Endothelial cell of hepatic sinusoid (primary cell): ENCODE results near the gene GRAPL.
"Not testable (repeated sequence)": the region's sequence is repeated elsewhere in the genome, so short reads cannot be mapped to it uniquely, and the experiment has no call there.

Experiments
- in situ Hi-C: cut with HindIII; loops from 2 replicates; pipeline ENCODE4 v1.10.0; 2017; ENCODE audit warnings: low sequenced_read_pairs

The GRAPL gene

GRCh38 chr17:19136138-19136537 is 8.7 kb downstream of the GRAPL start:
- in situ Hi-C loops, result not testable (repeated sequence)

- in situ Hi-C loops, result not testable (repeated sequence)
These were observed 9.2 kb downstream of the GRAPL start for GRCh38 chr17:19136605-19137004.

GRCh38 chr17:19137959-19138358 is 10.6 kb downstream of the GRAPL start:
- in situ Hi-C loops, result not testable (repeated sequence)

- in situ Hi-C loops, result not testable (repeated sequence)
These were observed 14.2 kb downstream of the GRAPL start for GRCh38 chr17:19141366-19142155.

GRCh38 chr17:19142419-19142818 is 15.0 kb downstream of the GRAPL start:
- in situ Hi-C loops, result not testable (repeated sequence)

GRCh38 chr17:19143097-19143777 is 15.8 kb downstream of the GRAPL start:
- in situ Hi-C loops, result not testable (repeated sequence)

- in situ Hi-C loops, result not testable (repeated sequence)
These were observed 17.0 kb downstream of the GRAPL start for GRCh38 chr17:19144373-19144772.

- in situ Hi-C loops, result not testable (repeated sequence)
These were observed 18.1 kb downstream of the GRAPL start for GRCh38 chr17:19145471-19145870.

GRCh38 chr17:19150678-19151615 is 23.6 kb downstream of the GRAPL start:
- in situ Hi-C loops, result not testable (repeated sequence)

GRCh38 chr17:19157628-19158027 is 30.2 kb downstream of the GRAPL start:
- in situ Hi-C loops, result not testable (repeated sequence)

GRCh38 chr17:19158478-19158877 is 31.1 kb downstream of the GRAPL start:
- in situ Hi-C loops, result not testable (repeated sequence)

- in situ Hi-C loops, result not testable (repeated sequence)
These were observed 31.5 kb downstream of the GRAPL start for GRCh38 chr17:19158938-19159337.

GRCh38 chr17:19161308-19162107 is 34.1 kb downstream of the GRAPL start:
- in situ Hi-C loops, result not testable (repeated sequence)

GRCh38 chr17:19162384-19163216 is 35.2 kb downstream of the GRAPL start:
- in situ Hi-C loops, result not testable (repeated sequence)

GRCh38 chr17:19174422-19174821 is 47.0 kb downstream of the GRAPL start:
- in situ Hi-C loops, result not testable (repeated sequence)

- in situ Hi-C loops, result not testable (repeated sequence)
These were observed 48.0 kb downstream of the GRAPL start for GRCh38 chr17:19175410-19175809.

- in situ Hi-C loops, result not testable (repeated sequence)
These were observed 53.9 kb downstream of the GRAPL start for GRCh38 chr17:19181040-19181875.
